Measurements from ENCODE around the gene SYTL3. TPM values are rescaled to one million over a fixed set of nuclear protein-coding genes. Genes with fewer than 3 reads are reported as not detected.

SYTL3 gene
- total RNA-seq, 1 experiment from 2014 or later: 0.28 TPM

DNA sequence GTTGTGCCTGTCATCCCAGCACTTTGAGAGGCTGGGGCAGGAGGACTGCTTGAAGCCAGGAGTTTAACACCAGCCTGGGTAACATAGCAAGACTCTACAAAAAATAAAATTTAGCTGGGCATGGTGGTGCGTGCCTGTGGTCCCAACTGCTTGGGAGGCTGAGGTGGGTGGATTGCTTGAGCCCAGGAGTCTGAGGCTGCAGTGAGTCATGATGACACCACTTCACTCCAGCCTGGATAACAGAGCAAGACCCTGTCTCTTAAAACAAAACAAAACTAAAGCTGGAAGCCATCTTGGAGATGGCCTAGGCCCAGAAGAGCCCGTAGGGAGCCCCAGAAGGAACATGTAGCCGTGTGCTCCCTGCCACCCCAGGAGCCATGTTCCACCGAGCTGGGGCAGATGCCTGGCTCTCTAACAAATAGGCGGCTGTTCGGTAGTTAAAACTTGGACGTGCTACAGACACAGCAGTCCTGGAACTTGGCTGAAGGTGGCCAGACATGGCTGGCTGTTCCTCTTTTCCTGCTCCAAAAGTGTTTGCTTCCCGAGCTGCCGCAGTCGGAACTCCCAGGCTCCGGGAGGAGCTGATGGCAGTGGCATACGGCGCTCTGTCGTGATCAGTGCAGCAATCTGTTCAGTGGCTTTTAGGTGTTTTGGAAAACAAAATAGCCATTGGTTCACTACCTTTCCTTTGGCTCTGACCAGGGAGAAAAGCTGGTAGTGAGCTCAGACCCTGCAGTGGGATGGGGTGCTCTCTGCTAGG lies 42.3 kb upstream of the SYTL3 start:
- H3K9me3 Mint-ChIP-seq: no peaks in the 10 kb centered on the region
- no peak for DNase-seq (ENCODE audit: low spot score)
- peaks cover 49% of the 10 kb centered on the region for H3K36me3 Mint-ChIP-seq
- no peak for ATAC-seq
- CTCF ChIA-PET: interaction anchor here (1.5 kb wide), 1 partner anchor 84 kb away, joined by 3 read pairs; no protein-coding TSS in a partner anchor
- TF ChIP-seq ZNF138 (CRISPR knock-in tag; conservative IDR thresholded peaks at IDR 0.05): no peak
- no peak for TF ChIP-seq NR3C1 (CRISPR knock-in tag; conservative IDR thresholded peaks at IDR 0.05; ENCODE audit: low read depth)
- no peak for TF ChIP-seq GTF2I (CRISPR knock-in tag; conservative IDR thresholded peaks at IDR 0.05)
- TF ChIP-seq ZNF416 (CRISPR knock-in tag; IDR thresholded peaks at IDR 0.05): no peak
- TF ChIP-seq, protein P1, sequence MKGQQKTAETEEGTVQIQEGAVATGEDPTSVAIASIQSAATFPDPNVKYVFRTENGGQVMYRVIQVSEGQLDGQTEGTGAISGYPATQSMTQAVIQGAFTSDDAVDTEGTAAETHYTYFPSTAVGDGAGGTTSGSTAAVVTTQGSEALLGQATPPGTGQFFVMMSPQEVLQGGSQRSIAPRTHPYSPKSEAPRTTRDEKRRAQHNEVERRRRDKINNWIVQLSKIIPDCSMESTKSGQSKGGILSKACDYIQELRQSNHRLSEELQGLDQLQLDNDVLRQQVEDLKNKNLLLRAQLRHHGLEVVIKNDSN (CRISPR knock-in tag; IDR thresholded peaks at IDR 0.05): no peak
- no peak for TF ChIP-seq ZNF121 (CRISPR knock-in tag; IDR thresholded peaks at IDR 0.05)
- TF ChIP-seq, protein P2, sequence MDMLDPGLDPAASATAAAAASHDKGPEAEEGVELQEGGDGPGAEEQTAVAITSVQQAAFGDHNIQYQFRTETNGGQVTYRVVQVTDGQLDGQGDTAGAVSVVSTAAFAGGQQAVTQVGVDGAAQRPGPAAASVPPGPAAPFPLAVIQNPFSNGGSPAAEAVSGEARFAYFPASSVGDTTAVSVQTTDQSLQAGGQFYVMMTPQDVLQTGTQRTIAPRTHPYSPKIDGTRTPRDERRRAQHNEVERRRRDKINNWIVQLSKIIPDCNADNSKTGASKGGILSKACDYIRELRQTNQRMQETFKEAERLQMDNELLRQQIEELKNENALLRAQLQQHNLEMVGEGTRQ (CRISPR knock-in tag; IDR thresholded peaks at IDR 0.05): no peak
- TF ChIP-seq, protein P3, sequence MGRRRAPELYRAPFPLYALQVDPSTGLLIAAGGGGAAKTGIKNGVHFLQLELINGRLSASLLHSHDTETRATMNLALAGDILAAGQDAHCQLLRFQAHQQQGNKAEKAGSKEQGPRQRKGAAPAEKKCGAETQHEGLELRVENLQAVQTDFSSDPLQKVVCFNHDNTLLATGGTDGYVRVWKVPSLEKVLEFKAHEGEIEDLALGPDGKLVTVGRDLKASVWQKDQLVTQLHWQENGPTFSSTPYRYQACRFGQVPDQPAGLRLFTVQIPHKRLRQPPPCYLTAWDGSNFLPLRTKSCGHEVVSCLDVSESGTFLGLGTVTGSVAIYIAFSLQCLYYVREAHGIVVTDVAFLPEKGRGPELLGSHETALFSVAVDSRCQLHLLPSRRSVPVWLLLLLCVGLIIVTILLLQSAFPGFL (CRISPR knock-in tag; IDR thresholded peaks at IDR 0.05; ENCODE audit: borderline replicate concordance): no peak
- no peak for TF ChIP-seq ETV6 (CRISPR knock-in tag; IDR thresholded peaks at IDR 0.05)
- TF ChIP-seq, protein P4, sequence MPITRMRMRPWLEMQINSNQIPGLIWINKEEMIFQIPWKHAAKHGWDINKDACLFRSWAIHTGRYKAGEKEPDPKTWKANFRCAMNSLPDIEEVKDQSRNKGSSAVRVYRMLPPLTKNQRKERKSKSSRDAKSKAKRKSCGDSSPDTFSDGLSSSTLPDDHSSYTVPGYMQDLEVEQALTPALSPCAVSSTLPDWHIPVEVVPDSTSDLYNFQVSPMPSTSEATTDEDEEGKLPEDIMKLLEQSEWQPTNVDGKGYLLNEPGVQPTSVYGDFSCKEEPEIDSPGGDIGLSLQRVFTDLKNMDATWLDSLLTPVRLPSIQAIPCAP (CRISPR knock-in tag; IDR thresholded peaks at IDR 0.05): no peak
- no peak for TF ChIP-seq FOXK1 (CRISPR knock-in tag; IDR thresholded peaks at IDR 0.05)
- no peak for TF ChIP-seq ZNF232 (CRISPR knock-in tag; IDR thresholded peaks at IDR 0.05)
- no peak for TF ChIP-seq SP1 (CRISPR knock-in tag; conservative IDR thresholded peaks at IDR 0.05)
- TF ChIP-seq RELA (CRISPR knock-in tag; IDR thresholded peaks at IDR 0.05; ENCODE audit: borderline replicate concordance): no peak
- TF ChIP-seq FOXJ3 (CRISPR knock-in tag; IDR thresholded peaks at IDR 0.05; ENCODE audit: borderline replicate concordance): no peak
- no peaks in the 10 kb centered on the region for H3K27me3 Mint-ChIP-seq (ENCODE audit: low read depth)
- H3K27ac Mint-ChIP-seq: no peak overlapping the region
- H3K4me3 Mint-ChIP-seq: no peak overlapping the region
- POLR2A ChIA-PET: no interaction called here
- H3K4me1 Mint-ChIP-seq: peaks cover 18% of the 10 kb centered on the region

DNA sequence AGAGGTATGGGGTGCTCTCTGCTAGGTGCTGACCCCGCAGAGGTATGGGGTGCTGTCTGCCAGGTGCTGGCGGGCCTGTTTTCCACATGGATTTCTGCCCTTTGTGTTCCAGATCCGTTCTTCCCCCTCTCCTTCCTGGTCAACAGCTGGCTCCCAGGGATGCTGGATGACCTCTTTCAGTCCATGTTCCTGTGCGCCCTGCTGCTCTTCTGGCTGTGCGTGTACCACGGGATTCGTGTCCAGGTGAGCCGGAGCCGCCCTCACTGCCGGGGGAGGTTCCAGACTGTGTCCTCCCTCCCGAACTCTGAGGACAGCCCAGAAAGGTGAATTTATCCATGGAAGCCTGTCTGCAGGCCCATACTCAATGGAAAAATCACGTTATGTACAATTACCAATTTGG lies 41.6 kb upstream of the SYTL3 start:
- Mint-ChIP-seq H3K4me3 (no peak overlapping the region), H3K36me3 (peaks cover 52% of the 10 kb centered on the region), H3K4me1 (peaks cover 18% of the 10 kb centered on the region), H3K27ac (no peak overlapping the region; the same call in 1 of the 2 replicates), H3K9me3 (no peaks in the 10 kb centered on the region), H3K27me3 (ENCODE audit: low read depth) (no peaks in the 10 kb centered on the region)
- ChIA-PET POLR2A (no interaction called here), CTCF (no interaction called here)
- ATAC-seq (no peak), DNase-seq (ENCODE audit: low spot score) (no peak)
- TF ChIP-seq, protein P5, sequence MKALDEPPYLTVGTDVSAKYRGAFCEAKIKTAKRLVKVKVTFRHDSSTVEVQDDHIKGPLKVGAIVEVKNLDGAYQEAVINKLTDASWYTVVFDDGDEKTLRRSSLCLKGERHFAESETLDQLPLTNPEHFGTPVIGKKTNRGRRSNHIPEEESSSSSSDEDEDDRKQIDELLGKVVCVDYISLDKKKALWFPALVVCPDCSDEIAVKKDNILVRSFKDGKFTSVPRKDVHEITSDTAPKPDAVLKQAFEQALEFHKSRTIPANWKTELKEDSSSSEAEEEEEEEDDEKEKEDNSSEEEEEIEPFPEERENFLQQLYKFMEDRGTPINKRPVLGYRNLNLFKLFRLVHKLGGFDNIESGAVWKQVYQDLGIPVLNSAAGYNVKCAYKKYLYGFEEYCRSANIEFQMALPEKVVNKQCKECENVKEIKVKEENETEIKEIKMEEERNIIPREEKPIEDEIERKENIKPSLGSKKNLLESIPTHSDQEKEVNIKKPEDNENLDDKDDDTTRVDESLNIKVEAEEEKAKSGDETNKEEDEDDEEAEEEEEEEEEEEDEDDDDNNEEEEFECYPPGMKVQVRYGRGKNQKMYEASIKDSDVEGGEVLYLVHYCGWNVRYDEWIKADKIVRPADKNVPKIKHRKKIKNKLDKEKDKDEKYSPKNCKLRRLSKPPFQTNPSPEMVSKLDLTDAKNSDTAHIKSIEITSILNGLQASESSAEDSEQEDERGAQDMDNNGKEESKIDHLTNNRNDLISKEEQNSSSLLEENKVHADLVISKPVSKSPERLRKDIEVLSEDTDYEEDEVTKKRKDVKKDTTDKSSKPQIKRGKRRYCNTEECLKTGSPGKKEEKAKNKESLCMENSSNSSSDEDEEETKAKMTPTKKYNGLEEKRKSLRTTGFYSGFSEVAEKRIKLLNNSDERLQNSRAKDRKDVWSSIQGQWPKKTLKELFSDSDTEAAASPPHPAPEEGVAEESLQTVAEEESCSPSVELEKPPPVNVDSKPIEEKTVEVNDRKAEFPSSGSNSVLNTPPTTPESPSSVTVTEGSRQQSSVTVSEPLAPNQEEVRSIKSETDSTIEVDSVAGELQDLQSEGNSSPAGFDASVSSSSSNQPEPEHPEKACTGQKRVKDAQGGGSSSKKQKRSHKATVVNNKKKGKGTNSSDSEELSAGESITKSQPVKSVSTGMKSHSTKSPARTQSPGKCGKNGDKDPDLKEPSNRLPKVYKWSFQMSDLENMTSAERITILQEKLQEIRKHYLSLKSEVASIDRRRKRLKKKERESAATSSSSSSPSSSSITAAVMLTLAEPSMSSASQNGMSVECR (CRISPR knock-in tag; IDR thresholded peaks at IDR 0.05; ENCODE audit: borderline replicate concordance): no peak
- TF ChIP-seq, protein P6, sequence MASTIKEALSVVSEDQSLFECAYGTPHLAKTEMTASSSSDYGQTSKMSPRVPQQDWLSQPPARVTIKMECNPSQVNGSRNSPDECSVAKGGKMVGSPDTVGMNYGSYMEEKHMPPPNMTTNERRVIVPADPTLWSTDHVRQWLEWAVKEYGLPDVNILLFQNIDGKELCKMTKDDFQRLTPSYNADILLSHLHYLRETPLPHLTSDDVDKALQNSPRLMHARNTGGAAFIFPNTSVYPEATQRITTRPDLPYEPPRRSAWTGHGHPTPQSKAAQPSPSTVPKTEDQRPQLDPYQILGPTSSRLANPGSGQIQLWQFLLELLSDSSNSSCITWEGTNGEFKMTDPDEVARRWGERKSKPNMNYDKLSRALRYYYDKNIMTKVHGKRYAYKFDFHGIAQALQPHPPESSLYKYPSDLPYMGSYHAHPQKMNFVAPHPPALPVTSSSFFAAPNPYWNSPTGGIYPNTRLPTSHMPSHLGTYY (CRISPR knock-in tag; IDR thresholded peaks at IDR 0.05): no peak
- TF ChIP-seq, protein P7, sequence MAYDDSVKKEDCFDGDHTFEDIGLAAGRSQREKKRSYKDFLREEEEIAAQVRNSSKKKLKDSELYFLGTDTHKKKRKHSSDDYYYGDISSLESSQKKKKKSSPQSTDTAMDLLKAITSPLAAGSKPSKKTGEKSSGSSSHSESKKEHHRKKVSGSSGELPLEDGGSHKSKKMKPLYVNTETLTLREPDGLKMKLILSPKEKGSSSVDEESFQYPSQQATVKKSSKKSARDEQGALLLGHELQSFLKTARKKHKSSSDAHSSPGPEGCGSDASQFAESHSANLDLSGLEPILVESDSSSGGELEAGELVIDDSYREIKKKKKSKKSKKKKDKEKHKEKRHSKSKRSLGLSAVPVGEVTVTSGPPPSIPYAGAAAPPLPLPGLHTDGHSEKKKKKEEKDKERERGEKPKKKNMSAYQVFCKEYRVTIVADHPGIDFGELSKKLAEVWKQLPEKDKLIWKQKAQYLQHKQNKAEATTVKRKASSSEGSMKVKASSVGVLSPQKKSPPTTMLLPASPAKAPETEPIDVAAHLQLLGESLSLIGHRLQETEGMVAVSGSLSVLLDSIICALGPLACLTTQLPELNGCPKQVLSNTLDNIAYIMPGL (CRISPR knock-in tag; IDR thresholded peaks at IDR 0.05): no peak
- TF ChIP-seq SMAD3 (CRISPR knock-in tag; IDR thresholded peaks at IDR 0.05; ENCODE audit: borderline replicate concordance): no peak
- no peak for TF ChIP-seq ZNF423 (CRISPR knock-in tag; IDR thresholded peaks at IDR 0.05)
- no peak for TF ChIP-seq ZNF232 (CRISPR knock-in tag; IDR thresholded peaks at IDR 0.05)
- no peak for TF ChIP-seq SMAD4 (CRISPR knock-in tag; IDR thresholded peaks at IDR 0.05)
- no peak for TF ChIP-seq ZBTB21 (CRISPR knock-in tag; IDR thresholded peaks at IDR 0.05; ENCODE audit: borderline replicate concordance)
- TF ChIP-seq FOXP1 (CRISPR knock-in tag; IDR thresholded peaks at IDR 0.05; ENCODE audit: borderline replicate concordance): no peak
- TF ChIP-seq, protein P8, sequence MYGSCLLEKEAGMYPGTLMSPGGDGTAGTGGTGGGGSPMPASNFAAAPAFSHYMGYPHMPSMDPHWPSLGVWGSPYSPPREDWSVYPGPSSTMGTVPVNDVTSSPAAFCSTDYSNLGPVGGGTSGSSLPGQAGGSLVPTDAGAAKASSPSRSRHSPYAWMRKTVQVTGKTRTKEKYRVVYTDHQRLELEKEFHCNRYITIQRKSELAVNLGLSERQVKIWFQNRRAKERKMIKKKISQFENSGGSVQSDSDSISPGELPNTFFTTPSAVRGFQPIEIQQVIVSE (CRISPR knock-in tag; IDR thresholded peaks at IDR 0.05; ENCODE audit: borderline replicate concordance): no peak

Data from WTC11 (cell line).